Bronchial epithelial cell (primary cell): ENCODE measurements around the gene ME1. TPM values are rescaled to one million over a fixed set of nuclear protein-coding genes. Genes with fewer than 3 reads are reported as not detected.
"Not testable (repeated sequence)": the region's sequence is repeated elsewhere in the genome, so short reads cannot be mapped to it uniquely, and the experiment has no call there.

ENCODE experiments used
- DNase-seq: peaks from one replicate; pipeline ENCODE4 v3.0.0-alpha.2; 2010; ENCODE audit warnings: low read depth
- FAIRE-seq: peaks from 2 replicates; lab custom pipeline; 2011; peaks lifted over from hg19 to GRCh38; lab: Jason Lieb, UNC
- H3K27me3 ChIP-seq: 2 replicates; pipeline ENCODE4 v1.5.1; 2011; ENCODE audit warnings: low read length; ENCODE audit not compliant: control insufficient read depth, insufficient read depth
- H3K36me3 ChIP-seq: 2 replicates; pipeline ENCODE4 v1.5.1; 2011; ENCODE audit warnings: low read length; ENCODE audit not compliant: control insufficient read depth, insufficient read depth
- H3K4me3 ChIP-seq: 2 replicates; pipeline ENCODE4 v1.5.1; 2011; ENCODE audit warnings: mild to moderate bottlenecking, low read depth, low read length, control low read depth
- CTCF ChIP-seq: IDR thresholded peaks from 2 replicates; pipeline ENCODE4 v1.5.1; 2011; ENCODE audit warnings: mild to moderate bottlenecking, moderate library complexity, low read length, control low read depth, inconsistent platforms; ENCODE audit not compliant: insufficient read depth, severe bottlenecking
- total RNA-seq: library from RNA; depleted of rRNA; stranded (reverse); fragments of >200 nt; gene quantifications from 2 replicates; pipeline ENCODE4 v1.2.1, GENCODE V29; 2014

Gene ME1
- total RNA-seq, 1 donor from 2014 or later, result 18.2 TPM

- Histone ChIP-seq H3K27me3 (no peaks in the 10 kb centered on the region), H3K36me3 (no peaks in the 10 kb centered on the region), H3K4me3 (no peak overlapping the region)
- FAIRE-seq, result no peak
- DNase-seq, result peak; percentile 20
- TF ChIP-seq CTCF, result no peak
These were observed 231.5 kb downstream of the ME1 start for GRCh38 chr6:83199173-83199862.

- FAIRE-seq (no peak), DNase-seq (peak; percentile 66)
- H3K4me3 ChIP-seq, result no peak overlapping the region
- H3K36me3 ChIP-seq, result no peaks in the 10 kb centered on the region
- H3K27me3 ChIP-seq, result no peaks in the 10 kb centered on the region
- no peak for TF ChIP-seq CTCF
These were observed 232.2 kb downstream of the ME1 start for GRCh38 chr6:83198486-83199172.

GRCh38 chr6:83193747-83194566, 236.9 kb downstream of the ME1 start:
- Histone ChIP-seq H3K27me3 (no peaks in the 10 kb centered on the region), H3K4me3 (peak overlapping the region; percentile 87), H3K36me3 (peaks cover 2% of the 10 kb centered on the region)
- DNase-seq, result no peak
- FAIRE-seq, result no peak
- no peak for TF ChIP-seq CTCF

- no peak for TF ChIP-seq CTCF
- Histone ChIP-seq H3K27me3 (no peaks in the 10 kb centered on the region), H3K4me3 (peak within 1 kb of the TSS; percentile 87), H3K36me3 (peaks cover 3% of the 10 kb centered on the region)
- FAIRE-seq (no peak), DNase-seq (peak; percentile 74)
These were observed 237.7 kb downstream of the ME1 start, which contains the start of the genes PGM3 and RWDD2A for GRCh38 chr6:83192871-83193746. TSS of gene PGM3 (minus strand) at chr6:83193265. CDS start at chr6:83191012, 2,253 bp downstream. TSS of gene RWDD2A (plus strand) at chr6:83193357. CDS start at chr6:83194452, 1,095 bp downstream.

GRCh38 chr6:83192456-83192855, 238.4 kb downstream of the ME1 start:
- Histone ChIP-seq H3K27me3 (no peaks in the 10 kb centered on the region), H3K4me3 (peak overlapping the region; percentile 87), H3K36me3 (peaks cover 3% of the 10 kb centered on the region)
- peak; percentile 73 for DNase-seq
- no peak for TF ChIP-seq CTCF
- FAIRE-seq, result no peak

- DNase-seq, H3K36me3 ChIP-seq, H3K27me3 ChIP-seq, FAIRE-seq: not testable (repeated sequence)
- peak overlapping the region; percentile 87 for H3K4me3 ChIP-seq
These were observed 238.9 kb downstream of the ME1 start for GRCh38 chr6:83191974-83192373.
